IMR-90 (cell line): ENCODE results near the gene HAP1.
"Not testable (repeated sequence)": the region's sequence is repeated elsewhere in the genome, so short reads cannot be mapped to it uniquely, and the experiment has no call there.

Source experiments
- CHD1 ChIP-seq: IDR thresholded peaks from 2 replicates; pipeline ENCODE4 v1.6.1; 2012; ENCODE audit warnings: low read depth, low read length, improper control_type of control experiment
- CTCF ChIP-seq: conservative IDR thresholded peaks from 2 replicates; pipeline ENCODE4 v1.5.1; 2012; ENCODE audit warnings: mild to moderate bottlenecking, low read depth, low read length, improper control_type of control experiment
- ELK1 ChIP-seq: fragments of 150-350 bp; IDR thresholded peaks from 2 replicates; pipeline ENCODE4 v1.6.1; 2016; ENCODE audit warnings: low read depth, mild to moderate bottlenecking, low read length, moderate library complexity, borderline replicate concordance
- FOS ChIP-seq: fragments of 150-350 bp; IDR thresholded peaks from 2 replicates; pipeline ENCODE4 v1.6.1; 2016; ENCODE audit warnings: low read depth, low read length
- MXI1 ChIP-seq: IDR thresholded peaks from 2 replicates; pipeline ENCODE4 v1.6.1; 2012; ENCODE audit warnings: low read depth, mild to moderate bottlenecking, low read length, moderate library complexity, borderline replicate concordance
- POLR2A ChIP-seq: IDR thresholded peaks from 2 replicates; pipeline ENCODE4 v1.6.1; 2012; ENCODE audit warnings: mild to moderate bottlenecking, low read depth, low read length
- RAD21 ChIP-seq: IDR thresholded peaks from 2 replicates; pipeline ENCODE4 v1.6.1; 2012; ENCODE audit warnings: low read length, improper control_type of control experiment
- RFX5 ChIP-seq: IDR thresholded peaks from 2 replicates; pipeline ENCODE4 v1.8.0; 2012; ENCODE audit warnings: low read depth, mild to moderate bottlenecking, low read length, moderate library complexity
- SMC3 ChIP-seq: fragments of 150-350 bp; IDR thresholded peaks from 2 replicates; pipeline ENCODE4 v1.6.1; 2016; ENCODE audit warnings: low read depth, mild to moderate bottlenecking, antibody characterized with exemption, low read length, moderate library complexity
- USF2 ChIP-seq: fragments of 150-350 bp; IDR thresholded peaks from 2 replicates; pipeline ENCODE4 v1.6.1; 2017; ENCODE audit warnings: mild to moderate bottlenecking, antibody characterized with exemption, low read length, low read depth

- TF ChIP-seq RAD21, CTCF, FOS, CHD1, RFX5, MXI1, POLR2A, USF2, ELK1, SMC3: not testable (repeated sequence)
Observed at GRCh38 chr17:41675157-41676057, 59.0 kb downstream of the HAP1 start.
